GM19324 (cell line): ENCODE data around the gene DCC.
"Not testable (repeated sequence)": the region's sequence is repeated elsewhere in the genome, so short reads cannot be mapped to it uniquely, and the experiment has no call there.

Source experiments
- ATAC-seq: cut with Tn5 transposase; IDR thresholded peaks from one replicate; pipeline ENCODE4 v1.9.1; 2021; ENCODE audit warnings: mild to moderate bottlenecking, moderate library complexity; ENCODE audit not compliant: unreplicated experiment, low FRiP score

The DCC gene

DNA sequence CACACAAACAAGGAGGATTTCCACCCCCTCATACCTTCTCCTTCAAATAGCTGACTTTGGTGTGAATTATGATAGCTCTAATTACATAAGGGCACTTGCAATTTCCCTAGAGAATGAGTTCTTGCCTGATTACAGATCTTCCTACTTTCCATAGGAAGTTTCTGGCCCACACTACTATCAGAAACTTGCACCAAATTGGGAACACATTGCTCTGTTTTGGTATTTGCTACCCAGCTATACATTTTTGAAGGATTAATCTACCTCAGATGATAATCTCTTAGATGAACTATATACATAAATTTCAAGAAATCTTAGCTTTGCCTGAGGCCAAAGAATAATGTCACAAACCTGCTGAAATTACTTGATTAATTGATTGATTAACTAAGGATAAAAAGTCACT is 4.9 kb downstream of the DCC start:
- ATAC-seq: no peak

GRCh38 chr18:52345428-52345827 is 5.4 kb downstream of the DCC start:
- ATAC-seq: no peak

- no peak for ATAC-seq
Observed at GRCh38 chr18:52348209-52348608, 8.2 kb downstream of the DCC start.

DNA sequence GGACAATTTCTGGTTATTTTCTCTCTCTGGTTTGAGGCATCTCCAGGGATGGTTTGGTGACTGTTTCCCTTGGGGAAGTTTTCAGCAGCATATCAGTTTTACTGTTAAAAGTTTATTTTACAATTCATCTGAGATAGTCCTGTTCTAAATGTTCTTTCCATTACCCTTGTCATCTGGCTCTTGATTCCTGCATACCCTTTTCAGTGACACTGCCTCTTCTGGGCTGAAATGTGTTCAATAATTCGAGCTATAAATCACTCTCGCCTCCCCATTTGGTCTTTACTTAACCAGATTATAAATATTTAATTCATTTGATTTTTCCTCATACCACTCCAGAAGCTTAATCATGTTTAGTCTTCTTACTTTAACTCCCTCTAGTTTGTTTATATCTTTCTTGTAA is 9.5 kb downstream of the DCC start:
- ATAC-seq: no peak

GRCh38 chr18:52352920-52353319 is 12.9 kb downstream of the DCC start:
- ATAC-seq: no peak

DNA sequence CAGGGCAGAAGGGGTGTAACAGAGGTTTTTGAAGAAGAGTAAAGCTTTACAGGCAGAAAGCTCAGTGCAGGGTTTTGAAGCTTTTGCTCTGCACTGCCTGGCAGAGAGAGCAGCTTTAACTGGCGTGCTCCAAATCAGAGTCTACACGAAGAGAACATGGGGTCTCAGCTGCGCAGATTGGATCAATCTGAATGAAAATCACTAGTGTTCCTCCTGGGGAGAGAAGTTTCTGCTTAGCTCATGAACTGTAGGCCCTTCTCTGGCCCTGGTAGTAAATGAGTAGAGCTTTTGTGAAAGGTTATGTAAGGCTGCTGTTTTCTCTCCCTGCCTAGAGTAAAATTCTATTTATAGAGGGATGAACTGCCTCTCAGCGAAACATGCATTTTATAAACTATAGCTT is 13.6 kb downstream of the DCC start:
- ATAC-seq: no peak

DNA sequence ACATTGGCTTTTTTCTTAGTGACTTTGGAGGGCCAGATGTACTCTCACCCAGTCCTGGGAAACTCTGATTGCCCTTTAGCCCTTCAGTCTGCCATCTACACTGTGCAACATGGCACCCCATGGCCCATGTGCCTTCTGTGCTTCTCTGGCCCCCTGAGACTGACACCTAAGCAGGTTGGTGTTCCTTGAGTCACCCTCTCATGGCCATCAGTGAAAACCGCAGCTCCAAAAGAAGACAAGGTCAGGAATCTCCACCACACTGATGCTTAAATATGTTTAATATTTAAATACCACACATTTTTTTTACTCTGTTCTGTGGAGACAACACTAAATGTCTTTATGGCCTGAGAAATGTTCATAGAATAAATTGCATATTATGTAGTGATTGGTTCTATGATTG is 23.9 kb downstream of the DCC start:
- ATAC-seq: no peak

GRCh38 chr18:52366851-52367250 is 26.9 kb downstream of the DCC start:
- not testable (repeated sequence) for ATAC-seq

DNA sequence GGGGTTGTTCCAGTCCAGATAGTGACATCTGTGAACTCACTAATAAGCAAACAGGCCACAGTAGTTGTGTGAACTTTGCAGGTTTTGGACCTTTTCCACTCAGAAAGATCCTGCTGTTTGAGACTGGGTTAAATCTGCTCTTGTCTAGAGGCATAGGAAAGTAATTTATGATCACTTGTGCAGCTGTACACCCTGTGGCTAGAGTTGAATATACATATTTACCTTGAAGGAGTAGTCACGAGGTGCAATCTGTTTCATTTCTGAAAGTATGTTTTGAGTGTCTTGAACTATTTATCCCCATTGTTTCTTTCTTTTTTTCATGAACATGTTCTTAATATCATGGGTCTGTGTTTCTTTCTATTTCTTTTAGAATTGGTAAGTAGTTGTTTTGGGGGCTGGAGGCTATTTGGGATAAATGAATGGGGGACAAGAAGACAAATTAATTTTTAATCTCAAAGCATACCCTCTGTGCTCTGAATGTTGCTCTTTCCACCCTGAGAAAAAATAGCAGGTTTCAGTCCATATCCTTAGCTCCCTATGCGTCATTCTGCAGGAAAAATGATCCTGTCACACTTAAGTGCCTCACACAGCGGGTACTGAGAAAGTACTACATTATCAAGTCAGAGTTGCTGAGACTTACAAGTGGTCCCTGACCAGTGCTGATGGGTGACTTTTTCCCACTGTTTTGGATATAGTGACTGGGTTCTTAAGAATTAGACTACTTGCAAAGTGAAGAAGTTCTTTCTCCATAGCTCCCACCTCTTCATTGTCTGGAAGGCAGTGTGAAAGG is 28.2 kb downstream of the DCC start:
- no peak for ATAC-seq

DNA sequence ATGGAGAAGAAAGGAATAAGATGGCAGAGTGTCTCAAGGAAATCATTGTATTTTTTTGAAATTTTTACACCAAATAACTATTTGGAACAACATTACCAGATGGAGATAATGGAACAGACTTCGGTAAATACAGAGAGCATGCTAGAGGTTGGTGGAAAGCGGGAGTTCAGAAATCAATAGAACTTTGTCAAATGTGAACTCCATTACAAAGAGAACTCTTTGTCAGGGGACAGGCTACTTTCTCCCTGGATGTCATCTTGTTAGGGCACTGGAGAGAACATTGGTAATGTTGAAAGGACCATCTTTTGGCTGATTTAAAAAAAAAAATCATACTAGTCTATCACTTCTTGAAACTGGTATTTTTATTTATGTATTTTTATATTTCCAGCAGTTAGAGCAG is 30.8 kb downstream of the DCC start:
- ATAC-seq: no peak

DNA sequence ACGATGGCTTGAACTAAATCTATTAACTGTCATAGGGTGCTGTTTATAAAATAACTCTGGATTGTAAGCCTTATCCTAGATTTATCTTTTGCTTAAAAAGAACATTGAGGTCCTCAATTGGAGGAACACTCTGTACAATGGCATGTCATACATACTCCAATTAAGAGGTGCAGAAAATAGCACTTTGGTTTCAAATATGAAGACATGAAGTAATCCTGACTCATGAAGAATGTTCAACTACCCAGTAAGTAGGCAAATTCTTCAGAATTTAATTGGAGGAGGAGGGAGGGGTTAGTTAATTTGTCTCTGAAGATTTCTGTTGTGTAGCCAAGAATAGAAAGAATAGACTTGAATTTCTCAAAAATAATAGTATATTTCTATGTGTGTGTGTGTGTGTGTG is 36.1 kb downstream of the DCC start:
- ATAC-seq: no peak

DNA sequence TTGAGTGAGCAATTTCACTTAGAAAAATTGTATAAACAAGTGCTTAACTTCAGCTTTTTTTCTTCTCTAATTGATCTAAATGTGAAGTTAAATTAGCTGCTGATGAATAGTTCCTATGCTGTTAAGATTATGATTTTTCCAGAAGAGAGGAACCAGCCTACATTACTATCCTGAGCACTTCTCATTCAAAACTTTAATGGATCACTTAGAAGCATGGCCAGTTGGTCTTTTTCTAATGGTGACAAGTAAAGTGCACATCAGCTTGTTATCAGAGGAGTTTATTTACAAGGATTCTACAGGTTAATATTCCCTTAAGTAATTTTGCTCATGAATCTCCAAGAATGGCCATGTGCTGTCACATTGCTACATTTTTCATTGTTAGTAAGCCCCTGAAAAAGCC is 37.1 kb downstream of the DCC start:
- no peak for ATAC-seq

DNA sequence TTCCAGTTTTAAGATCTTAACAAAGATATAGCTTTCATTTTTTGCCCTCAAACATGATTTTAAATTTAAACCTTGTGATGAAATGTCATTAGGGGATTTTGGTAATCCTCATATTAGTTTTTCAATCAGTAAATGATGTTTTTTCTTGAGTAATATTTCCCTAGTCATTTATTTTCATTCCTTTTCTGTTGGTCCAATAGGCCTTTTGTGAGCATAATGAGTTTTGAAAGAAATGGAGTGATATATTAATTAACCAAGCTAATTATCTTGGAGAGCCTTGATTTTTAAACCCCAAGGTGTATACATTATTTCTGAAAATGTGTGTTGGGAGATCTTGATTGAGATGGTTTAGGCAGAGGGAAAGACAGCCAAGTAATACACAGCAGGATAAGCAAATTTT is 46.3 kb downstream of the DCC start:
- ATAC-seq: no peak

- no peak for ATAC-seq
Observed at GRCh38 chr18:52387175-52387574, 47.2 kb downstream of the DCC start.

- no peak for ATAC-seq
Observed at GRCh38 chr18:52391810-52392559, 52.0 kb downstream of the DCC start.

DNA sequence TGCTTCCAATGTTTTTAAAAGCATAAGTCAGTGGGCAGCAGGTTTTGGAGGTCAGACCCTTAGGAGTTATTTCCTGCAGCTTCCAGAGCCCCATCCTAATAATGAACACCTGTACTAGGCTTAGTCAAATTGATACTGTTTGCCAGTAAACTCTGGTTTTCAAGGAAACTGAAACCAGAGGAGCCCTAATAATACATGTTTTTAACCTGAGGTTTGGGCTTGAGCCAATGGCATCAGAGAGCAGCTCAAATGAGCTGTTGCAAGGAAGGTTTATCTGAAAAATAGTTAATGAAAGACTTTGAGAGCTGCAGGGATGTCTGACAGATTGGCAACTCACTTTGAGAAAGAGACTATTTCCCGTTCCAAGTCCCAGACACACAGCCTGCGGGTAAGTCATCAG is 54.6 kb downstream of the DCC start:
- peak; percentile 35 for ATAC-seq

DNA sequence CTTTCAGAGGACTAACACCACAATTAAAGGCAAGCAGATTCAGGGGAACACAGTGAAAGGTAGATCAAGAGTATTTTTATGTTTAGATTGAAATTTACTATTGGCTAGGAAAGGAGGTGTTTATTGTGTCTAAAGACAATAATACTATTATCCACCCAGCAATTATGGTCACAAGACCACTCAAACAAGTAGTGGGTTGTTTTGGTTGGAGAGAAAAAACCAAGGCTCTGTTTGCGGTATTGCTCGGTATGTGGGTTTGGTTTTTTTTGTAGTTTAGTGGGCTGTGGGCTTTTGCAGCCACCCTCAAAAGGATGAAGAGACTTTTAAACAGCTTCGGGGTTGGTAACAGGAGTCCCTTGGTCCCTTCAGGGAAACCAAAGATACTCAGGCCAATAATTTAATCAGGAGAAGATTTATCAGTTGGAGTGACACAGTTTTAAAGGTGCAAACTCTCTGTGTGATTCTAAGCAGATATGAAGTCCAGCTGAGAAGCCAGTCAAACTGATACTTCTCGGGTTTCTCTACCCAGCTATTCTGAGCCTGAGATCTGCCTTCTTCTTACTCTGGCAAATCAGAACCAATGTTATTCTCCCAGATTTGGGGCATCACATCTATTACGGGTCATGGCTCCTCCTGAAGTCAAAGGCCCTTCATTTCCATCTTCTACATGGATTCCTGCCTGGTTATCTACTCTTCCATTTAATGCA is 55.3 kb downstream of the DCC start:
- peak; percentile 53 for ATAC-seq

DNA sequence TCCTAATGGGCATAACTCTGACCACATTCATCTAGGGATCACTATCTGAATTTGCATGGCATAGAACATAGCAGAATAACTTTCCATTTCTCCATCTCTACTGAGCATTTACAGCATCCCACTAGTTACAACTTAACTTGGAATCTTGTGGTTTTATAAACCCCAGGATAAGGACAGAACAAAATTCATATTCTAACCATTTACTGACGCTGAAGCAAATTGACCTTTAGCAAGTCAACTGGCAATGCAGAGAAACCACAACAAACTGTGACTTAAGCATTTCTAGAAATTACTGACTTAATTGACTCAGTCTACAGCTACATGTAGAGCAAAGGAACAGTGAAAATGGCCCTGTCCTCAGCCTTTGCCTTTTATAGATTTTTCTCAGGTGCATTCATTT is 61.2 kb downstream of the DCC start:
- no peak for ATAC-seq

- no peak for ATAC-seq
Observed at GRCh38 chr18:52402814-52403213, 62.8 kb downstream of the DCC start.

DNA sequence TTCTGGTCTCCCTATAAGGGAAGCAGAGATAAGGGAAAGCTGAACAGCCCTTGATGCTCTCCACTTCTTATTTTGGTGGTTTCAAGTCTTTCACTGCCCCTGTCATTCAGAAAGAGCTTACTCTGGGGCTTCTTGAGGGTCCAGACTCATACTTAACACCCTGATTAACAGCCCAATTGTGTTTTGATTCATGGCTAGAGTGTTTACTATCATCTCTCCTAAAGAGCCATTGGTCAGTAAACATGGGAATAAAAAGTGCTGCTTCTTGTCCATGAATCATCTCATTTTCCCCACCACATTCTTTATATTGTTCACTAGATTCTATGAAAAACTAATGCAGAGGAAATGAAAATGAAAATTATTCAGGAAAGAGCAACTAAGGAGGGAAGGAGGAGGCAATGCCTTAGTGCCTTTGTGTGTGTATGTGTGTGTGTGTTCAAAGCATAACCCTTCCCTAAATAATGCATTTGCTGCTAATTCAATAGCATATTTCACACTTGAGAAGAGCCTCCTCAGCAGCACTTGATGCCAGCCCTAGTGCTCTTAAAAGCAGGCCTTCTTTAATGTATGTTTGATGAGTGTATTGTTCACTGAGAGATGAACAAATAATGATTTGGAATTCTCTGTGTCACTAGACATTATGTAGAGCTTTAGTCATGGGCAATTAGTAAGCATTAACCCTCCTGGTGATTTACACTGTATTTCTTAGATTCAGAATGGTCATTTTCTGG is 63.5 kb downstream of the DCC start:
- ATAC-seq: no peak

- ATAC-seq: no peak
Observed at GRCh38 chr18:52408800-52409302, 68.9 kb downstream of the DCC start.
